Kidney (tissue), 14 donors: ENCODE results near the gene PFN3. TPM values are rescaled to one million over a fixed set of nuclear protein-coding genes. Genes with fewer than 3 reads are reported as not detected.

Experiments
- DNase-seq, 5 donors: peaks; one replicate each; pipeline ENCODE4 v3.0.0-alpha.2; 2013 to 2020
- FAIRE-seq: peaks from 2 replicates; lab custom pipeline; 2012; peaks lifted over from hg19 to GRCh38; lab: Jason Lieb, UNC
- H3K27ac ChIP-seq, 2 donors: one replicate each; pipeline ENCODE4 v1.7.0; 2013; ENCODE audit warnings: low read depth in 2 of 2, low read length in 2 of 2, inconsistent platforms in 1 of 2
- H3K27me3 ChIP-seq: one replicate; pipeline ENCODE4 v1.7.1; 2013; ENCODE audit warnings: low read length, inconsistent platforms; ENCODE audit not compliant: control insufficient read depth, insufficient read depth
- H3K36me3 ChIP-seq, 3 donors: one replicate each; pipeline versions ENCODE4 v1.7.0 to v1.7.1; 2013; ENCODE audit warnings: low read length in 3 of 3, control low read depth in 1 of 3, inconsistent platforms in 1 of 3; ENCODE audit not compliant: insufficient read depth in 3 of 3, control insufficient read depth in 2 of 3
- H3K4me1 ChIP-seq, 3 donors: one replicate each; pipeline versions ENCODE4 v1.7.0 to v1.7.1; 2013; ENCODE audit warnings: low read length in 3 of 3, inconsistent platforms in 1 of 3, low read depth in 1 of 3; ENCODE audit not compliant: control insufficient read depth in 2 of 3, insufficient read depth in 2 of 3
- H3K4me3 ChIP-seq, 3 donors: one replicate each; pipeline versions ENCODE4 v1.7.0 to v1.8.1; 2013; ENCODE audit warnings: low read length in 3 of 3, control low read depth in 1 of 3, inconsistent platforms in 1 of 3
- H3K9ac ChIP-seq, 3 donors: one replicate each; pipeline versions ENCODE4 v1.7.0 to v1.7.1; 2013; ENCODE audit warnings: low read length in 3 of 3, control low read depth in 1 of 3, inconsistent platforms in 1 of 3
- H3K9me3 ChIP-seq, 3 donors: one replicate each; pipeline versions ENCODE4 v1.7.0 to v1.7.1; 2013; ENCODE audit warnings: low read length in 3 of 3, control low read depth in 1 of 3, inconsistent platforms in 1 of 3; ENCODE audit not compliant: control insufficient read depth in 2 of 3, insufficient read depth in 1 of 3
- CTCF ChIP-seq: IDR thresholded peaks from 3 replicates; pipeline ENCODE4 v1.5.1; 2012; ENCODE audit warnings: mild to moderate bottlenecking, moderate library complexity, borderline replicate concordance; ENCODE audit not compliant: insufficient read depth; ENCODE audit errors: extremely low read depth
- intact Hi-C: fragments of 100-400 bp; cut with DNase I; formaldehyde crosslinking; loops from one replicate; pipeline ENCODE4 v1.11.1; 2022
- polyA plus RNA-seq: library from polyadenylated mRNA; stranded (reverse); fragments of 350-450 nt; fragmentation: Illumina TruSeq; extraction: RNeasy Lipid Tissue Mini Kit (QIAGEN cat#74804); gene quantifications from one replicate; pipeline ENCODE4 v1.2.3, GENCODE V29; 2014; ENCODE audit warnings: low read depth, low replicate concordance; ENCODE audit not compliant: insufficient read depth
- total RNA-seq: library from RNA; stranded (reverse); fragmentation: NEBNext Ultra II Directional; extraction: Animal tissue kit (Norgen Biotek cat#: 25700); gene quantifications from one replicate; pipeline ENCODE4 v1.2.1, GENCODE V29; 2021
- donor health status: control.
- donor health status: control.
- donor health status: control.
- donor health status: control.
- donor health status: control.
- donor health status: DM: yes; HTN: yes; CAD: no.
- donor health status: Normal renal cell carcinoma (clear cell type).

Gene PFN3
- total and polyA plus RNA-seq, 2 donors from 2014 or later: not detected

GRCh38 chr5:177447611-177448243 is 47.3 kb upstream of the PFN3 start:
- Histone ChIP-seq H3K9me3 (no peaks in the 10 kb centered on the region), H3K27me3 (no peaks in the 10 kb centered on the region), H3K9ac (no peak overlapping the region), H3K4me3 (no peak overlapping the region), H3K4me1 (peaks cover 0 to 11% (median 6%) of the 10 kb centered on the region in 3 donors), H3K36me3 (no peaks in the 10 kb centered on the region), H3K27ac (no peak overlapping the region)
- DNase-seq (peak in 4 of 5 donors; percentile 42 to 92 (median 53)), FAIRE-seq (no peak)
- intact Hi-C loops: no loop called here
- TF ChIP-seq CTCF: no peak

GRCh38 chr5:177447066-177447610 is 46.7 kb upstream of the PFN3 start:
- Histone ChIP-seq H3K4me3 (peak overlapping the region in 1 of 3 donors; percentile 25), H3K27ac (no peak overlapping the region), H3K9me3 (no peaks in the 10 kb centered on the region), H3K9ac (no peak overlapping the region), H3K27me3 (no peaks in the 10 kb centered on the region), H3K4me1 (peaks cover 0 to 11% (median 6%) of the 10 kb centered on the region in 3 donors), H3K36me3 (no peaks in the 10 kb centered on the region)
- DNase-seq: peak; percentile 83 to 92 (median 89)
- TF ChIP-seq CTCF: no peak
- intact Hi-C loops: no loop called here
- no peak for FAIRE-seq

GRCh38 chr5:177446200-177447065 is 46.0 kb upstream of the PFN3 start, which contains the start of gene PRR7:
Gene PRR7 (plus strand): TSS chr5:177446814. CDS start chr5:177455068, 8,254 bp downstream.
- DNase-seq (peak; percentile 71 to 91 (median 81)), FAIRE-seq (no peak)
- Histone ChIP-seq H3K4me1 (peaks cover 0 to 11% (median 6%) of the 10 kb centered on the region in 3 donors), H3K9ac (peak within 1 kb of the TSS in 1 of 3 donors; percentile 19), H3K4me3 (peak within 1 kb of the TSS in 2 of 3 donors; percentile 31 to 48), H3K27me3 (no peaks in the 10 kb centered on the region), H3K9me3 (no peaks in the 10 kb centered on the region), H3K27ac (no peak within 1 kb of the TSS), H3K36me3 (no peaks in the 10 kb centered on the region)
- TF ChIP-seq CTCF: no peak
- intact Hi-C loops: no loop called here
